Adipose tissue (tissue), 3 donors: ENCODE data around the gene NTMT1. TPM values are rescaled to one million over a fixed set of nuclear protein-coding genes. Genes with fewer than 3 reads are reported as not detected.
A peak's percentile ranks its signal among the peaks of the same experiment; 100 is the strongest.
"Not testable (repeated sequence)": the region's sequence is repeated elsewhere in the genome, so short reads cannot be mapped to it uniquely, and the experiment has no call there.

Source experiments
- H3K27ac ChIP-seq: one replicate; pipeline ENCODE4 v1.5.1; 2013; ENCODE audit warnings: low read depth, low read length
- WGBS, 3 donors: extraction: QIAGEN DNeasy Blood & Tissue Kit; methylation state at CpG; one replicate each; pipeline ENCODE4 v1.1.7; 2013; 5-methylcytosine and 5-hydroxymethylcytosine counted together
- polyA plus RNA-seq, 3 donors: library from polyadenylated mRNA; stranded (reverse); fragments of 200-250 nt; gene quantifications; one replicate each; pipeline ENCODE4 v1.2.3, GENCODE V29; 2013
- donor health status: healthy with polysubstance abuse.
- donor health status: Bipolar disorder and iron deficiency.
- donor health status: healthy.

The NTMT1 gene, protein sequence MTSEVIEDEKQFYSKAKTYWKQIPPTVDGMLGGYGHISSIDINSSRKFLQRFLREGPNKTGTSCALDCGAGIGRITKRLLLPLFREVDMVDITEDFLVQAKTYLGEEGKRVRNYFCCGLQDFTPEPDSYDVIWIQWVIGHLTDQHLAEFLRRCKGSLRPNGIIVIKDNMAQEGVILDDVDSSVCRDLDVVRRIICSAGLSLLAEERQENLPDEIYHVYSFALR
- 10 to 100 TPM; 34.2 to 44.5 (median 35.5) TPM for polyA plus RNA-seq

DNA sequence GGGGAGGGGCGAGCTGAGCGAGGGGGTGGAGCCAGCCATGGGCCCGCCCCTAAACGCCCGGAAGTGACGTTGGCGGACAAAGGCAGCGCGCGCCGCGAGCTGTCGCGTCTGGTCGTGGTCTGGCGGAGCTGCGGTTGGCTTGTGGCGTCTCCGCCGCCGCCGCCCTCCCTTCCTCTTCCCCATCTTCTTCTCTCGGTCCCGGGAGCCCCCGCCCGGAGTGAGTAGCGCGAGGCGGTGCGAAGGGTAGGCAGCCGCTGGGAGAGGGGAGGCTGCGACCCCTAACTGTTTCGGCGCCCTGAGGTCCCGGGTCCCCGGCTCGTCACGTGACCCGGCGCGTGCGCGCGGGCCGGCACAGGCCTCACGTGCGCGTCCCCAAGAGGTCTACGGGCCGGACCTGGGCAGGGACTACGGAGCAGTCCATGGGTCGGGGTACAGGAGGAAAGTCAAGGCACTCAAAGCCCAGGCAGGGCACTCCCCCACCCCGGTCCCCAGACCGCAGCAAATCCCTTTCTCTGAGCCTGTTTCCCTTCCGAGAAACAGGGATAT lies at the start of gene NTMT1:
NTMT1 (plus strand) TSS at position 85 of the 546 bp plus-strand sequence. CDS start 6,541 bp downstream, outside the sequence.
- peak within 1 kb of the TSS; percentile 29 for H3K27ac ChIP-seq
- 0 to 1% (median 0%) methylated on average over 52 to 55 of the region's 55 CpGs for WGBS, 3 donors

DNA sequence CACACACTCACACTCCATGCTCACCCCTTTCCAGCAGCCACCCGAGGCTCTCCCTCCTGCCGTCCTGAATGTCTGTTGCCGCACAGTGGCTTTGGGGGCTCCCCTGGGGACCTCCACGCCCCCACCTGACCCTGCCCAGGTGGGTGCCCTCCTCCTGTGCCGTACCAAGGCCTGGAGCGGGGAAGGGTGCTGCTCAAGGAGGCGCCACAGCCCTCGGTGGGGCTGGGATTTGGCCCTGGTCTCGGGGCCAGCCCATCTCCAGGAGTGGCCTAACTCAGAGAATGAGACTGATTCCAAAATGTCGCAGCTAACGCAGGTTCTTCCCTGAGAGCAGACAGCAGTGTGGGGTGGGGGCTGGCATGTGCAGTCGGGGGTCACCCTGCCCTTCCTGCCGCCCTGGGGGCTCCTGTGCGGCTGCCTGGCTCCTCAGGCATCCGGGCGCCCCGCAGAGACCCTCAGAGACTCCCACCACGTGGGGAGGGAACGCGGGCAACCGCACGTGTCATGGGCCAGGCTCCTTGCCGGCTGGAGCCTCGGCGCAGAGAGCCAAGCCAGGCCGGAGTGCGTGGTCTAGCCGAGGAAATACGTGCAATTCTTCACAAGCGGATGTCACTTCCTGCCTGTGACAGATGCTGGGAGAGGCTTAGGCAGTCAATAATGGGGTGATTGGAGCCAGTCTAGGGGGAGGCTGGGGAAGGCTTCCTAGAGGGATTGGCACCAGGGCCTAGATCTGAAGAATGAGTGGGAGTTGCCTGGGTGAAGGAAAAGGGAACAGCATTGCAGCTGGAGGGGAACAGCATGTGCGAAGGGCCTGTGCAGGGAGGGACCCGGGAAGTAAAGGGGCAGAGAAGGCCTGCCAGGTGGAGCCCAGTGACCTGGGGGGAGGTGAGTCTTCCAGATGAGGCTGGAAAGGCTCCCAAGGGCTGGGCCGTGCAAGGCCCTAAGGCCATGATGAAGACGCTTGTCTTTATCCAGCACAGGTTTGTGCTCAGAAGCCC lies 49.1 kb upstream of the NTMT1 start:
- WGBS, 3 donors = 54 to 77% (median 64%) methylated on average over 34 of the region's 34 CpGs
- H3K27ac ChIP-seq = no peak overlapping the region

DNA sequence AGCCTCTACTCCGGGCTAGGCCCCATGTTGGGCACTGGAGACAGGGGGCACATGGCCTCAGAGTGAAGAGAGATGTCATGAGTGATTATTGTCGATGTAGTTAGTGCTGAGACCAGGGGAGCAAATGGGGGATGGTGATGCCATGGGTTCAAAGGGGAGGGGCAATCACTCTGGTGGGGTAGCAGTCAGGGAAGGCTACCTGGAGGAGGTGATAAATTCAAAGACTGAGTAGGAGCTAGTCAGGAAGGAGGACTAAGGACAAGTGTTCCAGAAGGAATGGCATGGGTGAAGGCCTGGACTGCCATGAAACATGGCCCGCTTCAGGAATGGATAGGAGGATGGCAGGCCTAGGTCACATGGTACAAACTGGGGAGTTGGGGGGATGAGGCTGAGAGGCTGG lies 46.7 kb upstream of the NTMT1 start:
- no peak overlapping the region for H3K27ac ChIP-seq
- 91 to 94% (median 92%) methylated on average over 3 of the region's 3 CpGs for WGBS, 3 donors

DNA sequence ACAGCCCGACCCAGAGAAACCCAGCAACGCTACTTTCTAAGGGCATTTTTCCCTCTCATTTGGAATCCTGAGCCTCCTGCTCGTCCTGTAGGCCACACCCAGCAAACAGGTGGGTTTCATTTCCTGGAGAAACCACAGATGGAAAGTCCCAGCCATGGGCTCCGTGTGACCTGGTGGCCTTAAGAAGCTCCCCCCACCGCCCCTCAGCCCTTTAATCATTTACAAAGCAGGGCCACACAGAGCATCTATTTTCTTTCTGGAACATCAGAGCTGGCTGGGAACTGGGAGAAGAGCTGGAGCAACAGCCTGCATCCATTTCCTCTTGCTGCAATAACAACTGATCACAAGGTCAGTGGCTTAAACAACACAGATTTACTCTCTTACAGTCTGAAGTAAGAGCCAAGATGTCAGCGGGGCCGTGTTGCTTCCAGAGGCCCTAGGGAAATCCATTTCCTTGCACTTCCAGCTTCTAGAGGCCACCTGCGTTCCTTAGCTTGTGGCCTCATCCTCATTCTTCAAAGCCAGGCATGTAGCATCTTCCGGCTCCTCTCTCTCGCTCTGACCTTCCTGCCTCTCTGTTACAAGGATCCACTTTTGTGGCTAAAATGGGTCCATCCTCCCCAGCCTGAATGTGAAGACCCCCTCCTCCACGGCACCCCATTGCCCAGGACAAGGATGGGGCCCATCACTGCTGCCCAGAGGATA lies 45.6 kb upstream of the NTMT1 start:
- WGBS, 3 donors = 71 to 87% (median 75%) methylated on average over 11 of the region's 11 CpGs
- no peak overlapping the region for H3K27ac ChIP-seq

DNA sequence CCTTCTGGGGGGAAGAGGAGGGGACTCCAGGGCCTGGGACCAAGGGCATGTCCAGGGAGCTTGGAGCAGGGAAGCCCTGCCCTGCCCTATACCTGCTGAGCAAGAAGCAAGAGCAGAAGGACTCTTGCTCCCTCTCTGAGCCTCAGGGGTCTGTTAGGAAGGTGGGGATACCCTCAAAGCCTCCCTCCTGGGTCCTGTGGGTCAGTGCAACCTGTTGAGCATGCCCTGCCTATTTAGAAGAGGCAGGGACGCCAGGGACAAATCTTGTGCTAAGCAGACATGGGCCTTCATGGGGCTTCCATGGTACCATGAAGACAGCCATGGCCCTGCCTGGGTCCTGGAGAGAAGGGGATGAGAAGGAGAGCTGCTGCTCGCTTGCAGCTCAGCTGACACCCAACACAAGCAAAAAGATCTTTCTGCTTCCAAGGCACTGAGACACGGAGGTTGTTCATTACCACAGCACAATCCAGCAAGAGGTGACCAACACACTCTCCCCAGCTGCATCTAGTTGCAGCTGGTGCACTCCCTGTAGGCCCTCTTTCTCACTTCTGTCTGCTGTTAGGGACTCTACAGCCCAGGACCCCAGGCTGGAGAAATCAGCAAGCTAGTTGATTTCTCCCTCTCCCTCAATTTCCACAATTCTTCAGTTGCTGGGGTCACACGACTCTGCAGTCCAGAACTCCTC lies 44.3 kb upstream of the NTMT1 start:
- H3K27ac ChIP-seq = no peak overlapping the region
- WGBS, 3 donors = 69 to 83% (median 70%) methylated on average over 4 of the region's 4 CpGs

DNA sequence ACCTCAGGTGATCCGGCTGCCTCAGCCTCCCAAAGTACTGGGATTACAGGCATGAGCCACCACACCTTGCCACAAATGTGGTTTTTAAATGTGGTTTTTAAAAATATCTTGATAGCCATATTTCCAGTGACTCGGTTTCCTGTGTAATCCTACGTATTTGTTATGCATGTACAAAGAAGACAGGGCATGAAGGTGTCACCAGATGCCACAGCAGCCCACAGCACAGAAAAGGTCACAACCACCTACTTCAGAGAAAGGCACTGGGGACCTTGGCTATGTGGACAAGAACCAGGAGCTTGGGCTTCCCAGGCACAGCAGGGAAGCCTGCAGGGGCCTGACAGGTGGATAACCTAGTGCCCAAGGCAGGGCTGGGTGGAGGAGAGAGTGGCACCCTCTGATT lies 43.1 kb upstream of the NTMT1 start:
- 74 to 89% (median 80%) methylated on average over 3 of the region's 3 CpGs for WGBS, 3 donors
- no peak overlapping the region for H3K27ac ChIP-seq

DNA sequence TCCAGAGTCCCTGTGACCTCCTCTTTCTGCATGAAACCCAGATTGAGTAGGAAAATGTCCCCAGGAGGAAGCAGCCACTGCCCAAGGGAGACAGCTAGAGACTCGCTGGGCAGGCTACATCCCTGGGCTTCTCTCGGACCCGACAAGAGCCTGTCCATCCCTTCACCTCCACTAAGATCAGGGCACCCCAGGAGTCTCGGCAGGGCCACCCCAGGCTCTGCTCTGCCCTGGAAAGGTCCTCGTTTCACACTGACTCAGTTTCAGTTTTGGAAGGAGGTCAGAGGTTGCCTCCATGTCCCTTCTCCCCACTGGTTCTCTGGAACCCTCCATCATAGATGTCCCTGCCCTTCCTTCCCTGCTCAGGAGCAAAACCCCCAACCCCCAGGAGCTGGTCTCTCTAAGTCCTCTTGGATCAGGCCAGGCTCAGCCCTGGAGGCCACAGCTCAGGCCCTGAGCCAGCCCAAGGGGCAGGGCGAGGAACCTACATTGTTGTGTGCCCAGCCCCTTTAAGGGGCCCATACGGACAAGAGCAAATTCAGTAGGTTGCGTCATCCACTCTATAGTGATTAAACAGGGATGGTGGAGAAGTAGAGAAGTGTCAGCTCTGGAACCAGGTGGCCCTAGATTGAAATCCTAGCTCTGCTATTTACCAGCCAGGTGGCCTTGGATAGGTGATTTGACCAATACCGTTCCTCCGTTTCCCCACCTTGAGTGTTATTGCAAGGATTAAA lies 42.5 kb upstream of the NTMT1 start:
- H3K27ac ChIP-seq = no peak overlapping the region
- WGBS, 3 donors = 70 to 81% (median 81%) methylated on average over 10 of the region's 10 CpGs

DNA sequence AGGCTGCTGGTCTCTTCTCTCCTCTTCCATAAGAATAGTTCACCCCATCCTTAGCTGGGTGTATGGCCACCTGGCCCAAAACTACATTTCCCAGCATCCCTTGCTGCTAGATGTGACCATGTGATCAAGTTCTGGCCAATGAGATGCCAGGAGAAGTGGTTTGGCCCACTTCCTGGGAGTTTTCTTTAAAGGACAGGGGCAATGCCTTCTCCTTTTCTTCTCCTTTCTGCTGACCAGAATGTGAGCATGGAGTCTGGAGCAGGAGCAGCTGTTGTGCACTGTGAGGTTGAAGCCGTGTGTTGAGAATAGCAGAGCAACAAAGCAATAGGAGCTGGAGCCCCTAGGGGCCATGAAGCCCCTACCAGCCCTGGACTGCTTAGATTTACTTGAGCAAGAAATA lies 41.8 kb upstream of the NTMT1 start:
- no peak overlapping the region for H3K27ac ChIP-seq
- WGBS, 3 donors = 83 to 100% (median 84%) methylated on average over 1 of the region's 1 CpG

DNA sequence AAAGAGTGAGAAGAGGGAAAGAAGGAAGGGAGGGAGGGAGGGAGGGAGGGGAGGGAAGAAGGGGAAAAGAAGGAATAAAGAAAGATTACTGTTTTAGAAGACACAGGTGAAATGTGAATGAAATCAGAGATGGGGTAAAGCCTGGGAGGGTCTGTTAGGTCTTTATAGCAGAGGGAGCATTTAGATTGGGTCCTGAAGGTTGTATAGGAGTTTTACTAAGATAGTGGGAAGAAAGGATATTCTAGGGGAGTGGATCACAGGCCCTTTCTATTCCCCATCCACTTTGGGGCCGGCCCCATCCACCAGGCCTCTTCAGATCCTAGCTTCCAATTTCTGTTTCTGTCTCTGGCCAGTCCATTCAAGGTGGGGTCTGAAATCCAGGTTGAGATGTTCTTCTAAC lies 40.6 kb upstream of the NTMT1 start:
- H3K27ac ChIP-seq = no peak overlapping the region
- WGBS, 3 donors = 85 to 100% (median 93%) methylated on average over 1 of the region's 1 CpG

DNA sequence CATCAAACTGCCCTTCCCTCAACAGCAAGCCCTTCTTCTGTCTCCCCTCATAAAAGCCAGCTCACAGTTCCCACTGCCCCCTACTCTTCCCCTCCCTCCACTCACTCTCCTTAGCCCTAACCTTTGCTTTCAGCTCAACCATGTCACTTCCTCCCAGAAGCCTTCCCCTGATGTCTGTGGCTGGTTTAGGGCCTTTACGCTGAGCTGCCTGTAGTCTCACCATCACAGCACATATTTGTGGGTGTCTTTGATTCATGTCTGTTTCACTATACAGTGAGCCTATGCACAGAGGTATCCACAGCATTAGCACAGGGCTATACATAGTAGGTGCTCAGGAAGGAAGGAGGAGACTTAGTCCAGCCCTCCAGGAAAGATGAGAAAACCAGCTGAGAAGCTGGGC lies 39.7 kb upstream of the NTMT1 start:
- WGBS, 3 donors = 90 to 96% (median 94%) methylated on average over 1 of the region's 1 CpG
- no peak overlapping the region for H3K27ac ChIP-seq

DNA sequence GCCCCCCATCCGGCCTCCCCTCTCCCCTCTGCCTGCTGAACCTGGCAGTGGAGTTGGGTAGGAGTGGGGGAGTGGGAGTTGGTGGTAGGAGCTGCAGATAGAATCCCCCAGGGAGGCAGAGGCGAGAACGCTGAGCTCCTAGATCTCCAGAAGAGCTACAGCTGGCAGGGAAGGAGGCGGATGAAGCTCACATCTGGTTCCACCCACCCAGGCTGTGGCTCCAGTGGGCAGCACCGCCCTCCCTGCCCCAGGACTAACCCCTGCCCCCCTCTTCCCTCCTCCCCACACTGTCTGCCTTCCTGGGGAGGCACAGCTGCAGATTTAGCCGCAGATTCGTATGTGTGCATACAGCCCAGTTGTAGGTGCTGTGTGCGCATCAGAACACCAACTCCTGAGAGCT lies 39.3 kb upstream of the NTMT1 start:
- 55 to 76% (median 60%) methylated on average over 7 to 8 of the region's 8 CpGs for WGBS, 3 donors

DNA sequence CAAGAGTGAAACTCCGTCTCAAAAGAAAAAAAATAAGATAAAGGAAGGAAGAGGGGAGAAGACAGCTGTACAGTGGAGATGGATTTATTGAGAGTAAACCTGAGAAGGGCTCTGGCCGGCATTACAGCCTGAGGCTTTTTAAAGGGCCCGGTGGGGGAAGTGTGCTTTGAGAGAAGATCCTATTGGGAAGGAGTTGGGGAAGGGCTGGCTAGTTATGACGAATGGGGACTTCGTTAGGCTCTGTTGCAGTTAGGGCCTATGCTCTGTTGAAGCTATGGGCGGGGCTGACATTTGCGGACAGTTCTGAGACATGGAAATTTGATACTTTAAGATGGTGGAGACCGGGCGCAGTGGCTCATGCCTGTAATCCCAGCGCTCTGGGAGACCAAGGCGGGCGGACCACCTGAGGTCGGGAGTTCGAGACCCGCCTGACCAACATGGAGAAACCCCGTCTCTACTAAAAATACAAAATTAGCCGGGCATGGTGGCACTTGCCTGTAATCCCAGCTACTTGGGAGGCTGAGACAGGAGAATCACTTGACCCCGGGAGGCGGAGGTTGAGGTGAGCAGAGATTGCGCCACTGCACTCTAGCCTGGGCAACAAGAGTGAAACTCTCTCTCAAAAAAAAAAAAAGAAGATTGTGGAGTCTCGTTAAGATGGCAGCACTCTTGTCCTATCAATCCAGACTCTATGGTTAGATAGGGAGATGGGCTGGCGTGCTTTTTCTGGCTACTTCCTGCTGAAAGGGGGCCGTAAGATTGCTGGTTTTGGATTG lies 38.3 kb upstream of the NTMT1 start:
- H3K27ac ChIP-seq = no peak overlapping the region
- 82 to 89% (median 85%) methylated on average over 23 of the region's 23 CpGs for WGBS, 3 donors

More for the DNA sequence above, 39.3 kb upstream of the NTMT1 start:
- H3K27ac ChIP-seq = no peak overlapping the region

DNA sequence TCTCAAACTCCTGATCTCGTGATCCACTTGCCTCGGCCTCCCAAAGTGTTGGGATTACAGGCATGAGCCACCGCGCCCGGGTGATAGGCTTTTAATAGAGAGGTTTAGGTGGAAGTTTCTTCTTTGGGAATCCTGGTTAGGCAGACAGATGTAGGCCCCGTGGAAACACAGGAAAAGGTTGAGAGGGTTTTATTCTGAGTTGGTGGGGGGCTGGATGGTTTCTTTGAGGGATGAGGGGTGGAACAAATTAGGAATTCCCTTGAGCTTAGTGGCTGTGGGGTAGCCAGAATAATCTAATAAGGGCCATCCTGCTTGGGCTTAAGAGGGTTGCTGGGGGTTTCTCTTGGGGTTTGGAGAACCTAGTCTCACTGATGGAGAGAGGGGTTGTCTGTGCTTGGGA lies 35.5 kb upstream of the NTMT1 start:
- no peak overlapping the region for H3K27ac ChIP-seq
- WGBS, 3 donors = 87 to 89% (median 89%) methylated on average over 6 of the region's 6 CpGs

DNA sequence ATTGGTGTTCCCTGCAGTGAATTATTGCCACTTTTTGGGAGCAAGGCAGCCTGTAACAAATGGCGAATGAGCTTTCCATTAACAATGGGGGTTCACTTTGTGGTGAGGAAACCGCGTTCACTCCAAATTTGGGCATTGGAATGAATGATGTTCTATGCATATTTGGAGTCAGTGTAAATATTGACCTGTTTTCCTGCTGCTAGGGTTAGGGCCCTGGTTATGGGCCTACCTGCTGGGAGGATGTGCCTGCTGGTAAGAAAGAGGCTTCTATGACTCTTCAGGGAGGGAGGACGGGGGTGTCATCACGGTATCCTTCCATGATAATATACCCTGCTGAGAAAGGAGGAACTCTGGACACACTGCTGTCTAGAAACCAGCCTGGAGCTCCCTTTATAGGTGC lies 34.0 kb upstream of the NTMT1 start:
- WGBS, 3 donors = 80 to 85% (median 83%) methylated on average over 5 of the region's 5 CpGs
- no peak overlapping the region for H3K27ac ChIP-seq

DNA sequence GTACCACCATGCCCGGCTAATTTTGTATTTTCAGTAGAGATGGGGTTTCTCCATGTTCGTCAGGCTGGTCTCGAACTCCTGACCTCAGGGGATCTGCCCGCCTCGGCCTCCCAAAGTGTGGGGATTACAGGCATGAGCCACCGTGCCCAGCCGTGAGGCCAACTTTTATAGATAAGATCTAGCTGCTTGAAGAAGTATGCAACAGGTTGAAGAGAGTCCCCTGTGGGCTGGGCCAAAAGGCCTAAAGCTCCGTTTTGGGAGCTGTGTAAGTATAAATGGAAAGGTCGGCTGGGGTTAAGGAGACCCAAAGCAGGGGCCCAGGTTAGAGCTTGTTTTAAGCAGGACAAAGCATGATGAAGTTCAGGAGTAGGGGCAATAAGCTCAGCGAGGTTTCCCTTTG lies 33.2 kb upstream of the NTMT1 start:
- not testable (repeated sequence) for H3K27ac ChIP-seq
- WGBS, 3 donors = 82 to 90% (median 84%) methylated on average over 10 of the region's 10 CpGs

DNA sequence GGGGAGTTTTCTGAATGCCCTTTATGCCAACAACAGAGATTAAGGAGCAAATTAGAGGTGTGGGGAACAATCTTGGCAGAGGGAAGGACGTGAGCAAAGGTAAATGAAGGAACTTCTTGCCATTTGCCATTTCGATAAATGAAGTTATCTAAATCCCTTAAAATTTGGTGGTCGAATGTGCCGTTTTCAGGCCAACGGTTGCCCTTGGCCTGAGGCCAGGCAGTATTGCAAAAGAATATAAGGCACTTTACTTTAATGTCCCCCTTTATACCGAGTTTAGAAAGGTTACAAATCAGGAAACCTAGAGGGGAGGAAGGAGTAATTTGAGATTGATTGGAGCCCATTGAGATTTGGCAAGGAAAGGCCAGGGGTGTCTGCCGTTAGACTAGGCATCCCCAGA lies 31.3 kb upstream of the NTMT1 start:
- no peak overlapping the region for H3K27ac ChIP-seq
- 37 to 49% (median 43%) methylated on average over 7 of the region's 7 CpGs for WGBS, 3 donors

DNA sequence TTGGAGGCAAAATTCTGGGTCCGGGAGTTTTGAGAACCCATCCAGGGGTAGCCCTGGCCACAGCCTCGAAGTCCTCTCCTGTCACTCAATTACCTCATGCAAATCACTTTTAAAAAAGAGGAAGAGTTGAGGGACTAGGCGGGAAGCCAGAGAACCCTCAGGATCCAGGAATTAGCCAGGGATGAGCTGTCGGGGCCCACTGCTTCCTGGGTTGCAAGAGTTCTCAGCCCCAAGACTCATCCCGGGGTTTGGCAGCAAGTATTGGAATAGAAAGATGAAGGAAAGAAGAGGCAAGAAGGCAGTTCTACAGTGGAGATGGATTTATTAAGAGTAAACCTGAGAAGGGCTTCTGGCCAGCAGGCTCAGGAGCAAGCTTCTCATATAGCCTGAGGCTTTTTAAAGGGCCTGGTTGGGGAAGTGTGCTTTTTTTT lies 30.6 kb upstream of the NTMT1 start:
- H3K27ac ChIP-seq = no peak overlapping the region
- WGBS, 3 donors = 42 to 79% (median 52%) methylated on average over 5 of the region's 5 CpGs
